ENCODE data around the gene CLTCL1.
"Not testable (repeated sequence)": the region's sequence is repeated elsewhere in the genome, so short reads cannot be mapped to it uniquely, and the experiment has no call there.

Gene CLTCL1

GRCh38 chr22:19213442-19214077, 78.0 kb downstream of the CLTCL1 start:
- Histone ChIP-seq H3K9ac (ENCODE audit: low read length) (no peak overlapping the region), H3K9me3 (ENCODE audit: low read length) (no peaks in the 10 kb centered on the region), H3K4me3 (ENCODE audit: low read depth in 1 of 2, low read length in 2 of 2) (no peak overlapping the region), H3K27ac (ENCODE audit: low read depth, low read length) (no peak overlapping the region), H3K4me1 (ENCODE audit: insufficient read depth, low read length) (no peaks in the 10 kb centered on the region), H3K27me3 (ENCODE audit: control insufficient read depth in 1 of 2, insufficient read depth in 2 of 2, low read length in 2 of 2) (no peaks in the 10 kb centered on the region), H3K36me3 (ENCODE audit: insufficient read depth, low read length) (peaks cover 14% of the 10 kb centered on the region)

- Histone ChIP-seq H3K36me3 (ENCODE audit: insufficient read depth, low read length) (peaks cover 19% of the 10 kb centered on the region), H3K4me3 (ENCODE audit: low read depth in 1 of 2, low read length in 2 of 2) (no peak overlapping the region), H3K9me3 (ENCODE audit: low read length) (no peaks in the 10 kb centered on the region), H3K4me1 (ENCODE audit: insufficient read depth, low read length) (no peaks in the 10 kb centered on the region), H3K27me3 (ENCODE audit: control insufficient read depth in 1 of 2, insufficient read depth in 2 of 2, low read length in 2 of 2) (no peaks in the 10 kb centered on the region), H3K9ac (ENCODE audit: low read length) (no peak overlapping the region), H3K27ac (ENCODE audit: low read depth, low read length) (no peak overlapping the region)
Observed at GRCh38 chr22:19213001-19213400, 78.5 kb downstream of the CLTCL1 start.

- Histone ChIP-seq H3K4me1 (ENCODE audit: insufficient read depth, low read length) (no peaks in the 10 kb centered on the region), H3K9ac (ENCODE audit: low read length) (no peak overlapping the region), H3K9me3 (ENCODE audit: low read length) (no peaks in the 10 kb centered on the region), H3K4me3 (ENCODE audit: low read depth in 1 of 2, low read length in 2 of 2) (no peak overlapping the region), H3K27me3 (ENCODE audit: control insufficient read depth in 1 of 2, insufficient read depth in 2 of 2, low read length in 2 of 2) (no peaks in the 10 kb centered on the region), H3K27ac (ENCODE audit: low read depth, low read length) (no peak overlapping the region), H3K36me3 (ENCODE audit: insufficient read depth, low read length) (peaks cover 20% of the 10 kb centered on the region)
Observed at GRCh38 chr22:19212302-19212870, 79.1 kb downstream of the CLTCL1 start.

GRCh38 chr22:19210188-19210587, 81.3 kb downstream of the CLTCL1 start:
- Histone ChIP-seq H3K9ac (ENCODE audit: low read length) (no peak overlapping the region), H3K4me1 (ENCODE audit: insufficient read depth, low read length) (no peaks in the 10 kb centered on the region), H3K9me3 (ENCODE audit: low read length) (no peaks in the 10 kb centered on the region), H3K36me3 (ENCODE audit: insufficient read depth, low read length) (peaks cover 20% of the 10 kb centered on the region), H3K4me3 (ENCODE audit: low read depth in 1 of 2, low read length in 2 of 2) (no peak overlapping the region), H3K27me3 (ENCODE audit: control insufficient read depth in 1 of 2, insufficient read depth in 2 of 2, low read length in 2 of 2) (no peaks in the 10 kb centered on the region), H3K27ac (ENCODE audit: low read depth, low read length) (no peak overlapping the region)

- H3K36me3 ChIP-seq (ENCODE audit: insufficient read depth, low read length), result peaks cover 20% of the 10 kb centered on the region
- no peaks in the 10 kb centered on the region for H3K27me3 ChIP-seq (ENCODE audit: control insufficient read depth in 1 of 2, insufficient read depth in 2 of 2, low read length in 2 of 2)
- no peak overlapping the region for H3K9ac ChIP-seq (ENCODE audit: low read length)
- H3K4me3 ChIP-seq (ENCODE audit: low read depth in 1 of 2, low read length in 2 of 2), result no peak overlapping the region
- no peaks in the 10 kb centered on the region for H3K9me3 ChIP-seq (ENCODE audit: low read length)
- no peak overlapping the region for H3K27ac ChIP-seq (ENCODE audit: low read depth, low read length)
- no peaks in the 10 kb centered on the region for H3K4me1 ChIP-seq (ENCODE audit: insufficient read depth, low read length)
Observed at GRCh38 chr22:19208287-19208847, 83.2 kb downstream of the CLTCL1 start.

- no peaks in the 10 kb centered on the region for H3K9me3 ChIP-seq (ENCODE audit: low read length)
- H3K36me3 ChIP-seq (ENCODE audit: insufficient read depth, low read length), result peaks cover 20% of the 10 kb centered on the region
- H3K4me1 ChIP-seq (ENCODE audit: insufficient read depth, low read length), result no peaks in the 10 kb centered on the region
- H3K4me3 ChIP-seq (ENCODE audit: low read depth in 1 of 2, low read length in 2 of 2), result no peak overlapping the region
- H3K27me3 ChIP-seq (ENCODE audit: control insufficient read depth in 1 of 2, insufficient read depth in 2 of 2, low read length in 2 of 2), result no peaks in the 10 kb centered on the region
- no peak overlapping the region for H3K27ac ChIP-seq (ENCODE audit: low read depth, low read length)
- H3K9ac ChIP-seq (ENCODE audit: low read length), result no peak overlapping the region
Observed at GRCh38 chr22:19207884-19208283, 83.6 kb downstream of the CLTCL1 start.

GRCh38 chr22:19207401-19207808, 84.1 kb downstream of the CLTCL1 start:
- H3K9ac ChIP-seq (ENCODE audit: low read length), result no peak overlapping the region
- no peaks in the 10 kb centered on the region for H3K9me3 ChIP-seq (ENCODE audit: low read length)
- peaks cover 20% of the 10 kb centered on the region for H3K36me3 ChIP-seq (ENCODE audit: insufficient read depth, low read length)
- H3K27ac ChIP-seq (ENCODE audit: low read depth, low read length), result no peak overlapping the region
- no peak overlapping the region for H3K4me3 ChIP-seq (ENCODE audit: low read depth in 1 of 2, low read length in 2 of 2)
- no peaks in the 10 kb centered on the region for H3K4me1 ChIP-seq (ENCODE audit: insufficient read depth, low read length)
- H3K27me3 ChIP-seq (ENCODE audit: control insufficient read depth in 1 of 2, insufficient read depth in 2 of 2, low read length in 2 of 2), result no peaks in the 10 kb centered on the region

GRCh38 chr22:19206287-19206686, 85.2 kb downstream of the CLTCL1 start:
- Histone ChIP-seq H3K9ac (ENCODE audit: low read length) (no peak overlapping the region), H3K27ac (ENCODE audit: low read depth, low read length) (no peak overlapping the region), H3K4me3 (ENCODE audit: low read depth in 1 of 2, low read length in 2 of 2) (no peak overlapping the region), H3K9me3 (ENCODE audit: low read length) (no peaks in the 10 kb centered on the region), H3K4me1 (ENCODE audit: insufficient read depth, low read length) (no peaks in the 10 kb centered on the region), H3K36me3 (ENCODE audit: insufficient read depth, low read length) (peaks cover 20% of the 10 kb centered on the region), H3K27me3 (ENCODE audit: control insufficient read depth in 1 of 2, insufficient read depth in 2 of 2, low read length in 2 of 2) (no peaks in the 10 kb centered on the region)

- H3K36me3 ChIP-seq (ENCODE audit: insufficient read depth, low read length), result peaks cover 17% of the 10 kb centered on the region
- no peak overlapping the region for H3K4me3 ChIP-seq (ENCODE audit: low read depth in 1 of 2, low read length in 2 of 2)
- no peaks in the 10 kb centered on the region for H3K4me1 ChIP-seq (ENCODE audit: insufficient read depth, low read length)
- no peaks in the 10 kb centered on the region for H3K27me3 ChIP-seq (ENCODE audit: control insufficient read depth in 1 of 2, insufficient read depth in 2 of 2, low read length in 2 of 2)
- H3K9me3 ChIP-seq (ENCODE audit: low read length), result no peaks in the 10 kb centered on the region
- H3K27ac ChIP-seq (ENCODE audit: low read depth, low read length), result no peak overlapping the region
- no peak overlapping the region for H3K9ac ChIP-seq (ENCODE audit: low read length)
Observed at GRCh38 chr22:19204640-19205039, 86.9 kb downstream of the CLTCL1 start.

GRCh38 chr22:19203834-19204233, 87.7 kb downstream of the CLTCL1 start:
- no peak overlapping the region for H3K9ac ChIP-seq (ENCODE audit: low read length)
- H3K9me3 ChIP-seq (ENCODE audit: low read length), result no peaks in the 10 kb centered on the region
- no peaks in the 10 kb centered on the region for H3K4me1 ChIP-seq (ENCODE audit: insufficient read depth, low read length)
- H3K36me3 ChIP-seq (ENCODE audit: insufficient read depth, low read length), result peaks cover 9% of the 10 kb centered on the region
- no peak overlapping the region for H3K27ac ChIP-seq (ENCODE audit: low read depth, low read length)
- H3K4me3 ChIP-seq (ENCODE audit: low read depth in 1 of 2, low read length in 2 of 2), result no peak overlapping the region
- no peaks in the 10 kb centered on the region for H3K27me3 ChIP-seq (ENCODE audit: control insufficient read depth in 1 of 2, insufficient read depth in 2 of 2, low read length in 2 of 2)

- not testable (repeated sequence) for H3K27ac ChIP-seq (ENCODE audit: low read depth, low read length); H3K9me3 ChIP-seq (ENCODE audit: low read length); H3K36me3 ChIP-seq (ENCODE audit: insufficient read depth, low read length); H3K4me3 ChIP-seq (ENCODE audit: low read depth in 1 of 2, low read length in 2 of 2); H3K4me1 ChIP-seq (ENCODE audit: insufficient read depth, low read length); H3K9ac ChIP-seq (ENCODE audit: low read length); H3K27me3 ChIP-seq (ENCODE audit: control insufficient read depth in 1 of 2, insufficient read depth in 2 of 2, low read length in 2 of 2)
Observed at GRCh38 chr22:19202799-19203186, 88.7 kb downstream of the CLTCL1 start.
